Measurements from ENCODE around the gene SYNM.

The SYNM gene

DNA sequence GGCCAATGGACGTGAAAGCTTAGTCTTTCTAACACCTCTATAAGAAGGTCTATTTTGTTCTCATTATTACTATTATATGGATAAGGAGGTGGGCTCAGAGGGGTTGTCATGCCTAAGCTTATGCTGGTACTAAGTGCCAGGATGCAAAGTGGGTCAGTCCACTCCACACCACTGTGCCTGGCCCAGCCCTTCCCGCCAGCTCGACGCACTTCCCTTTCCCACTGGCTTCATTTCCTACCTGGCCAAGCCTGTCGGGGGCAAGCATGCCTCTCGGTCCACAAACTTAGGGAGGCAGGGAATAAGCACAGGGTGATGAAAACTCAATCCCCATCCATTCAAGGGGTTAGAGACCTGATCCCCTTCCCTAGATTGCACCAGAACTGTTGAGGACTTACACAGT is 5.9 kb upstream of the SYNM start:
- DNase-seq (ENCODE audit: low spot score): no peak
- CTCF ChIA-PET: interaction anchor here (2.0 kb wide), 1 partner anchor 11 kb away, joined by 9 read pairs; no protein-coding TSS in a partner anchor
- H3K27ac ChIP-seq: no peak overlapping the region
- TF ChIP-seq CTCF (conservative IDR thresholded peaks at IDR 0.05; ENCODE audit: low read depth): no peak
- POLR2A ChIA-PET (ENCODE audit: low non-redundant PET): no interaction called here

DNA sequence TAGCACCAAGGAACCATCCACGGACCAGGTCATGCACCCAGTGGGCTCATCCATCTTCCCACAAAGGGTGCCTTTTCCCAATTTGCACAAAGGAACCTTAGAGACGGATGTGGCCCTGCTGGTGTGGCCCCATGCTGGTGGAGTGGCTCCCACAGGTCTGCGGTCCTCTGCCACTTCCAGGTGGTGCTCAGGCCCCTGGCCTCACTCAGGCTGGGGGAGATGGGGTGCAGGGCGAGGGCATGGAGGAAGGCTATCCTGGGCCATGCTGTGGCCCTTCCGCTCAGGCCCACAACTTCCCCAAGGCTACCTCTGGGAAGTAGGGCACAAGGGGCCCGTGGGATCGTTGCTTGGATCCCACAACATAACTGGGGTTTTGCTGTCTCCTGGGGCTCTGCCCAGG is 5.2 kb upstream of the SYNM start:
- ChIA-PET CTCF (interaction anchor here (0.6 to 2.0 kb wide), 4 partner anchors 10 to 140 kb away, joined by 3 to 9 read pairs (median 6); no protein-coding TSS in a partner anchor), POLR2A (ENCODE audit: low non-redundant PET) (no interaction called here)
- no peak overlapping the region for H3K27ac ChIP-seq
- DNase-seq (ENCODE audit: low spot score): no peak
- TF ChIP-seq CTCF (conservative IDR thresholded peaks at IDR 0.05; ENCODE audit: low read depth): no peak

GRCh38 chr15:99100245-99101173 is 4.4 kb upstream of the SYNM start:
- no peak overlapping the region for H3K27ac ChIP-seq
- TF ChIP-seq CTCF (conservative IDR thresholded peaks at IDR 0.05; ENCODE audit: low read depth): peak; percentile 98
- CTCF ChIA-PET: interaction anchor here (0.6 to 2.0 kb wide), 30 partner anchors 9 to 1371 kb away, joined by 3 to 10 read pairs (median 4); no protein-coding TSS in a partner anchor
- POLR2A ChIA-PET (ENCODE audit: low non-redundant PET): no interaction called here
- DNase-seq (ENCODE audit: low spot score): peak; percentile 77

GRCh38 chr15:99101501-99101900 is 3.4 kb upstream of the SYNM start:
- no peak for DNase-seq (ENCODE audit: low spot score)
- no peak for TF ChIP-seq CTCF (conservative IDR thresholded peaks at IDR 0.05; ENCODE audit: low read depth)
- POLR2A ChIA-PET (ENCODE audit: low non-redundant PET): no interaction called here
- CTCF ChIA-PET: interaction anchor here (0.6 to 1.7 kb wide), 12 partner anchors 16 to 737 kb away, joined by 4 to 10 read pairs (median 4); no protein-coding TSS in a partner anchor
- H3K27ac ChIP-seq: no peak overlapping the region

DNA sequence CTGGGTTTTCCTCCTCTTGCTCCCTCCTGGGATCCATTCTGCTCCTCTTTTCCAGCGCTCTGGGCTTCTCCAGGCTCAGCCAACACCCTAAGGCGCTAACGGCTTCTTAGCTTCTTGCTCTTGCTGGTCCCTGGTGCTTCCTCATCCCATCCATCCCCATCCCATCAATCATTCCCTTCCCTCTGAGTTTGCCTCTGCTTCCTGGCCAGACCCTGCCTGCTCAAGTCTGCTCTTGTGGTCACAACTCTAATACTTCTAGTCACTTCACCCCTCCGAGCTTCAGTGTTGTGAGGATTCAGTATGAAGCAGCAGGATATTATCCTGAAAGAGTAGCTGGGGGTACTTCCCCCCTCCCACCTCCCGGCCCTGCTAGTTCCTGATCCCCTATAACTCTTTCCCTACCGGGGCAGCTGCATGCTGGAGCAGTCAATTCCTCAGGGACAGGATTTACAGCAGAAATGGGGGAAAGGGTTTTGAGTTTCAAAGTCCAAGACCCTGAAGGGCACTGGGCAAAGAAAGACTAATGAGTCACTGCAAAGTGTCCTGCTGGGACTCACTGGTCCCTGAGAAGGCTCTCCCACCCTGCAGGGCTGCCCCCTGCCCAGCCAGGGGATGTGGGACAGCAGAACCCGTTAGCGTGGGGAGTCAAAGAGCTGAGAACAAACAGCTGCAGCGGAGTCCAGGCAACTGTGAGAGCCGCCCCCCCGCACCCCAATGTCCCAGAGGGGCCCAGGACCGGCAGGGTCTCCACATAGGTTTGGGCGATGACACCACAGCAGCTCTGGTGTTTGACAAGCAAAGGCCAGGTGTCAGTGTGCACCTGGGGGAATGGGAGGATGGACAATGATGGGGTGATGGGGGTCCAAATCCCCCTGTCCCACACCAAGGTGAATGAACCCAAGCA is 2.3 kb upstream of the SYNM start:
- H3K27ac ChIP-seq: no peak overlapping the region
- DNase-seq (ENCODE audit: low spot score): no peak
- TF ChIP-seq CTCF (conservative IDR thresholded peaks at IDR 0.05; ENCODE audit: low read depth): no peak
- ChIA-PET CTCF (interaction anchor here (0.6 to 1.6 kb wide), 4 partner anchors 26 to 654 kb away, joined by 3 to 5 read pairs (median 4); no protein-coding TSS in a partner anchor), POLR2A (ENCODE audit: low non-redundant PET) (no interaction called here)

GRCh38 chr15:99103279-99103678 is 1.6 kb upstream of the SYNM start:
- TF ChIP-seq CTCF (conservative IDR thresholded peaks at IDR 0.05; ENCODE audit: low read depth): no peak
- ChIA-PET CTCF (interaction anchor here (1.0 to 1.2 kb wide), 2 partner anchors 27 to 110 kb away, joined by 4 to 8 read pairs; no protein-coding TSS in a partner anchor), POLR2A (ENCODE audit: low non-redundant PET) (no interaction called here)
- no peak overlapping the region for H3K27ac ChIP-seq
- no peak for DNase-seq (ENCODE audit: low spot score)
